GM12878 (cell line): ENCODE results near the gene IFT122. TPM values are rescaled to one million over a fixed set of nuclear protein-coding genes. Genes with fewer than 3 reads are reported as not detected.

Experiments used
- ATAC-seq: fragments of 200-7000 bp; cut with Tn5 transposase; 3 replicates; pipeline ENCODE4 v1.9.1; 2020; ENCODE audit warnings: mild to moderate bottlenecking, moderate library complexity
- BruUV-seq: library from RNA; stranded (reverse); fragments of 400-500 nt; replicated peaks from 2 replicates; lab custom pipeline; 2021; lab: Mats Ljungman, UMichigan
- CTCF ChIA-PET: fragments of 300-600 bp; sonication (Branson Sonifier 250); formaldehyde crosslinking; extraction: SDS; loops from one replicate; lab custom pipeline; 2021; ENCODE audit warnings: inconsistent platforms; lab: Yijun Ruan, JAX
- POLR2A ChIA-PET: fragments of 350-600 bp; formaldehyde crosslinking; extraction: SDS; loops from one replicate; lab custom pipeline; 2021; ENCODE audit warnings: inconsistent platforms; lab: Charles Lee
- RAD21 ChIA-PET: fragments of 300-600 bp; sonication (Branson Sonifier 250); formaldehyde crosslinking; loops from one replicate; lab custom pipeline; 2023; ENCODE audit warnings: antibody characterized with exemption; ENCODE audit not compliant: unreplicated experiment; lab: Charles Lee
- SMC1A ChIA-PET: fragments of 300-600 bp; sonication (Branson Sonifier 250); formaldehyde crosslinking; loops from one replicate; lab custom pipeline; 2023; ENCODE audit not compliant: unreplicated experiment, uncharacterized antibody; lab: Charles Lee
- DNase-seq: peaks from one replicate; pipeline ENCODE4 v3.0.0-alpha.2; 2011; ENCODE audit warnings: low read depth, low spot score
- FAIRE-seq: peaks from 3 replicates; lab custom pipeline; 2011; peaks lifted over from hg19 to GRCh38; lab: Jason Lieb, UNC
- H2AFZ ChIP-seq: 2 replicates; pipeline ENCODE4 v1.6.0; 2011; ENCODE audit warnings: low read depth, low read length, control low read depth; ENCODE audit not compliant: control insufficient read depth
- H3K27ac ChIP-seq: 2 replicates; pipeline ENCODE4 v1.5.1; 2011; ENCODE audit warnings: control low read depth; ENCODE audit not compliant: control insufficient read depth, insufficient read depth
- H3K27me3 ChIP-seq, 2 experiments: replicated peaks in 1 of 2; 2 replicates each; pipeline versions ENCODE4 v1.6.0 to v1.6.1; 2011; ENCODE audit warnings: low read length in 1 of 2; ENCODE audit not compliant: control insufficient read depth in 2 of 2, insufficient read depth in 2 of 2
- H3K36me3 ChIP-seq, 2 experiments: 2 replicates each; pipeline ENCODE4 v1.5.1; 2011; ENCODE audit warnings: low read length in 1 of 2; ENCODE audit not compliant: control insufficient read depth in 2 of 2, insufficient read depth in 2 of 2
- H3K4me1 ChIP-seq: 2 replicates; pipeline ENCODE4 v1.6.1; 2011; ENCODE audit warnings: mild to moderate bottlenecking, low read length, moderate library complexity, mixed read lengths; ENCODE audit not compliant: control insufficient read depth, insufficient read depth
- H3K4me2 ChIP-seq: 2 replicates; pipeline ENCODE4 v1.6.0; 2011; ENCODE audit warnings: control low read depth; ENCODE audit not compliant: control insufficient read depth, insufficient read depth
- H3K4me3 ChIP-seq: fragments of 200-600 bp; sonication (generic); 2 replicates; pipeline ENCODE4 v1.5.1; 2016
- H3K79me2 ChIP-seq: 2 replicates; pipeline ENCODE4 v1.6.0; 2011; ENCODE audit warnings: low read length; ENCODE audit not compliant: control insufficient read depth, insufficient read depth
- H3K9ac ChIP-seq: 2 replicates; pipeline ENCODE4 v1.8.0; 2011; ENCODE audit warnings: low read length, control low read depth, mixed read lengths; ENCODE audit not compliant: control insufficient read depth, insufficient read depth
- H3K9me3 ChIP-seq: replicated peaks from 3 replicates; pipeline ENCODE4 v1.5.1; 2011; ENCODE audit warnings: mild to moderate bottlenecking, low read length; ENCODE audit not compliant: control insufficient read depth, insufficient read depth
- H4K20me1 ChIP-seq: 2 replicates; pipeline ENCODE4 v1.6.0; 2011; ENCODE audit not compliant: control insufficient read depth, insufficient read depth
- ATF3 ChIP-seq: IDR thresholded peaks from 2 replicates; pipeline ENCODE4 v1.6.1; 2011; ENCODE audit warnings: low read depth, mild to moderate bottlenecking, low read length, moderate library complexity, borderline replicate concordance; ENCODE audit errors: extremely low read depth
- CBX3 ChIP-seq: fragments of 200-600 bp; sonication (generic); IDR thresholded peaks from 2 replicates; pipeline ENCODE4 v1.6.1; 2016; ENCODE audit warnings: low read depth, borderline replicate concordance
- GATAD2B ChIP-seq: fragments of 450-650 bp; conservative IDR thresholded peaks from 2 replicates; pipeline ENCODE4 v1.6.1; 2017; ENCODE audit warnings: low read depth, mild to moderate bottlenecking, moderate library complexity
- HCFC1 ChIP-seq: fragments of 150-350 bp; IDR thresholded peaks from 2 replicates; pipeline ENCODE4 v1.6.1; 2014; ENCODE audit warnings: low read length
- HDAC6 ChIP-seq: fragments of 200-600 bp; sonication (generic); IDR thresholded peaks from one replicate; pipeline ENCODE4 v1.8.0; 2017; ENCODE audit warnings: antibody characterized with exemption; ENCODE audit not compliant: unreplicated experiment
- IKZF2 ChIP-seq, 2 experiments: fragments of 450-650 bp; IDR thresholded peaks; 2 replicates each; pipeline ENCODE4 v1.6.1; 2017; ENCODE audit warnings: mild to moderate bottlenecking in 2 of 2, moderate library complexity in 2 of 2
- JUNB ChIP-seq: IDR thresholded peaks from 2 replicates; pipeline ENCODE4 v1.6.1; 2016; ENCODE audit warnings: antibody characterized with exemption, mild to moderate bottlenecking
- KDM1A ChIP-seq: fragments of 200-600 bp; sonication (generic); IDR thresholded peaks from 2 replicates; pipeline ENCODE4 v1.6.1; 2016; ENCODE audit warnings: borderline replicate concordance
- NFIC ChIP-seq: IDR thresholded peaks from 2 replicates; pipeline ENCODE4 v1.6.1; 2012; ENCODE audit warnings: low read depth, mild to moderate bottlenecking, inconsistent platforms, low read length, moderate library complexity
- NFYA ChIP-seq: IDR thresholded peaks from 2 replicates; pipeline ENCODE4 v1.6.1; 2011; ENCODE audit warnings: low read depth, mild to moderate bottlenecking, low read length, improper control_type of control experiment, borderline replicate concordance
- NR2C2 ChIP-seq: IDR thresholded peaks from 2 replicates; pipeline ENCODE4 v1.6.1; 2011; ENCODE audit warnings: borderline replicate concordance, low read depth; ENCODE audit not compliant: control insufficient read depth, insufficient read length
- PBX3 ChIP-seq: IDR thresholded peaks from 2 replicates; pipeline ENCODE4 v1.6.1; 2011; ENCODE audit warnings: mild to moderate bottlenecking, low read depth, low read length, moderate library complexity; ENCODE audit not compliant: insufficient replicate concordance
- RB1 ChIP-seq: fragments of 450-650 bp; formaldehyde crosslinking; IDR thresholded peaks from 2 replicates; pipeline ENCODE4 v1.6.1; 2017; ENCODE audit warnings: mild to moderate bottlenecking, borderline replicate concordance
- RBBP5 ChIP-seq: fragments of 200-600 bp; sonication (generic); conservative IDR thresholded peaks from 2 replicates; pipeline ENCODE4 v1.6.1; 2016
- RELA ChIP-seq: fragments of 450-650 bp; IDR thresholded peaks from 2 replicates; pipeline ENCODE4 v1.8.0; 2014; ENCODE audit warnings: borderline replicate concordance; ENCODE audit not compliant: partially characterized antibody
- SREBF1 ChIP-seq: IDR thresholded peaks from 2 replicates; pipeline ENCODE4 v1.6.1; 2012; ENCODE audit warnings: mild to moderate bottlenecking, low read length
- SRF ChIP-seq, 2 experiments: IDR thresholded peaks; 2 replicates each; pipeline ENCODE4 v1.6.1; 2011; ENCODE audit warnings: low read depth in 2 of 2, low read length in 2 of 2, mild to moderate bottlenecking in 1 of 2, moderate library complexity in 1 of 2
- STAT1 ChIP-seq: fragments of 450-650 bp; conservative IDR thresholded peaks from 2 replicates; pipeline ENCODE4 v1.6.1; 2014; ENCODE audit warnings: antibody characterized with exemption, mild to moderate bottlenecking
- TCF7 ChIP-seq: IDR thresholded peaks from 2 replicates; pipeline ENCODE4 v1.6.1; 2014; ENCODE audit warnings: antibody characterized with exemption, borderline replicate concordance
- ZBED1 ChIP-seq: IDR thresholded peaks from 2 replicates; pipeline ENCODE4 v1.6.1; 2016; ENCODE audit warnings: borderline replicate concordance
- ZNF622 ChIP-seq: fragments of 450-650 bp; IDR thresholded peaks from 2 replicates; pipeline ENCODE4 v1.6.1; 2017; ENCODE audit warnings: mild to moderate bottlenecking, inconsistent platforms
- WGBS: methylation state at CpG from one replicate; pipeline ENCODE4 v1.1.6; 2016; ENCODE audit warnings: low lambda C conversion rate; ENCODE audit not compliant: insufficient replicate concordance, insufficient coverage; ENCODE audit errors: missing lambda C conversion rate; 5-methylcytosine and 5-hydroxymethylcytosine counted together
- in situ Hi-C: fragments of 300-500 bp; cut with MboI; formaldehyde crosslinking; loops from 9 replicates; pipeline ENCODE4 v1.14.3; 2018; ENCODE audit warnings: mixed read lengths
- intact Hi-C: fragments of 100-400 bp; cut with micrococcal nuclease; formaldehyde crosslinking; loops from one replicate; pipeline ENCODE4 v1.14.2; 2022; ENCODE audit not compliant: unreplicated experiment
- polyA plus RNA-seq, 11 experiments: library from polyadenylated mRNA; depleted of rRNA in 4 of 11; unstranded in 6 of 11; stranded (reverse) in 5 of 11; fragments of >200 nt; fragmentation: Nextera tagmentation in 4 of 11; fragmentation: Illumina TruSeq in 1 of 11; extraction: Ambion mirVana in 4 of 11; extraction: Trizol in 1 of 11; gene quantifications; 1 replicate in 1 of 11; 2 replicates in 10 of 11; pipeline versions ENCODE4 v1.2.1 to v1.2.3, GENCODE V29; 2011 to 2016; ENCODE audit warnings: inconsistent platforms in 2 of 11, missing spikeins in 2 of 11, low read depth in 1 of 11
- total RNA-seq, 4 experiments: library from RNA; depleted of rRNA in 3 of 4; stranded (reverse); fragments of >200 nt in 3 of 4; fragmentation: Illumina TruSeq in 1 of 4; extraction: Trizol in 1 of 4; gene quantifications; 2 replicates each; pipeline versions ENCODE4 v1.2.1 to v1.2.3, GENCODE V29; 2013 to 2021
- TF ChIP-seq, protein P1 (sequence below): fragments of 450-650 bp; IDR thresholded peaks from 2 replicates; pipeline ENCODE4 v1.6.1; 2017; ENCODE audit warnings: low read depth, mild to moderate bottlenecking, moderate library complexity
- TF ChIP-seq, protein P2 (sequence below): fragments of 150-350 bp; IDR thresholded peaks from 2 replicates; pipeline ENCODE4 v1.6.1; 2014; ENCODE audit warnings: mild to moderate bottlenecking, low read depth, low read length

The IFT122 gene
- total and polyA plus RNA-seq, 10 of the 15 experiments (the other 5 are each of a cell fraction or from before 2014, with no cell fraction given): 1.8 to 19.2 (median 8.4) TPM

GRCh38 chr3:129453732-129454131 is 13.7 kb downstream of the IFT122 start (continued):
- TF ChIP-seq CBX3 (no peak), KDM1A (no peak), NFYA (no peak), IKZF2 (IDR thresholded peaks at IDR 0.05) (no peak), SREBF1 (no peak), RELA (no peak), TCF7 (no peak), RB1 (no peak), NR2C2 (no peak), ZNF622 (no peak)

DNA sequence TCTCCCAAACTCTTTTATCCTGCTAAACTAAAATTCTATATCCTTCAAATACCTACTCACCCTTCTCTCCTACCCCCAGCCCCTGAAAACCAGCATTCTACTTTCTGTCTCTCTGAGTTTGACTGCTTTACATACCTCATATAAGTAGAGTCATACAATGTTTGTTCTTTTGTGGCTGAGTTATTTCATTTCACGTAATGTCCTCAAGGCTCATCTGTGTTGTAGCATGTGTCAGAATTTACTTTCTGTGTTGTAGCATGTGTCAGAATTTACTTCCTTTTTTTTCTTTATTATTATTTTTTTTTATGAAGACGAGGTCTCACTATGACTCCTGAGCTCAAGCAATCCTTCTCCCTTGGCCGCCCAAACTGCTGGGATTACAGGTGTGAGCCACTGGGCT is 20.1 kb downstream of the IFT122 start:
- no peak overlapping the region; the same call in 1 of the 2 replicates for H3K27ac ChIP-seq
- peaks cover 12% of the 10 kb centered on the region for H3K4me1 ChIP-seq
- H3K9me3 ChIP-seq: no peaks in the 10 kb centered on the region
- RAD21 ChIA-PET: interaction anchor here (0.7 to 0.8 kb wide), 2 partner anchors 24 to 31 kb away, joined by 3 read pairs; no protein-coding TSS in a partner anchor
- in situ Hi-C loops: no loop called here
- CTCF ChIA-PET: no interaction called here
- H3K79me2 ChIP-seq: no peaks in the 10 kb centered on the region
- intact Hi-C loops: no loop called here
- H3K36me3 ChIP-seq: no peaks in the 10 kb centered on the region; a peak in 1 of 4 replicates
- H2AFZ ChIP-seq: no peak overlapping the region
- H4K20me1 ChIP-seq: no peaks in the 10 kb centered on the region
- DNase-seq (no peak), FAIRE-seq (no peak), ATAC-seq (peak; percentile 78)
- no peaks in the 10 kb centered on the region for H3K27me3 ChIP-seq
- no peak overlapping the region for H3K9ac ChIP-seq
- POLR2A ChIA-PET: no interaction called here
- SMC1A ChIA-PET: interaction anchor here (1.1 to 1.2 kb wide), 2 partner anchors 30 to 33 kb away, joined by 3 read pairs; no protein-coding TSS in a partner anchor
- 1% methylated on average over 3 of the region's 3 CpGs for WGBS
- BruUV-seq: no TSS peak
- H3K4me3 ChIP-seq: no peak overlapping the region
- H3K4me2 ChIP-seq: no peak overlapping the region
- TF ChIP-seq, protein P1, sequence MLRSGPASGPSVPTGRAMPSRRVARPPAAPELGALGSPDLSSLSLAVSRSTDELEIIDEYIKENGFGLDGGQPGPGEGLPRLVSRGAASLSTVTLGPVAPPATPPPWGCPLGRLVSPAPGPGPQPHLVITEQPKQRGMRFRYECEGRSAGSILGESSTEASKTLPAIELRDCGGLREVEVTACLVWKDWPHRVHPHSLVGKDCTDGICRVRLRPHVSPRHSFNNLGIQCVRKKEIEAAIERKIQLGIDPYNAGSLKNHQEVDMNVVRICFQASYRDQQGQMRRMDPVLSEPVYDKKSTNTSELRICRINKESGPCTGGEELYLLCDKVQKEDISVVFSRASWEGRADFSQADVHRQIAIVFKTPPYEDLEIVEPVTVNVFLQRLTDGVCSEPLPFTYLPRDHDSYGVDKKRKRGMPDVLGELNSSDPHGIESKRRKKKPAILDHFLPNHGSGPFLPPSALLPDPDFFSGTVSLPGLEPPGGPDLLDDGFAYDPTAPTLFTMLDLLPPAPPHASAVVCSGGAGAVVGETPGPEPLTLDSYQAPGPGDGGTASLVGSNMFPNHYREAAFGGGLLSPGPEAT: no peak
- TF ChIP-seq JUNB (peak; percentile 40; the same call in 1 of the 2 replicates), HCFC1 (no peak), HDAC6 (no peak), SRF (IDR thresholded peaks at IDR 0.05; ENCODE audit: low read depth in 2 of 2, low read length in 2 of 2) (no peak), RBBP5 (no peak), NFIC (peak; percentile 39; the same call in 1 of the 2 replicates), GATAD2B (no peak), ZBED1 (no peak), PBX3 (no peak), STAT1 (no peak), ATF3 (no peak)
- TF ChIP-seq, protein P2, sequence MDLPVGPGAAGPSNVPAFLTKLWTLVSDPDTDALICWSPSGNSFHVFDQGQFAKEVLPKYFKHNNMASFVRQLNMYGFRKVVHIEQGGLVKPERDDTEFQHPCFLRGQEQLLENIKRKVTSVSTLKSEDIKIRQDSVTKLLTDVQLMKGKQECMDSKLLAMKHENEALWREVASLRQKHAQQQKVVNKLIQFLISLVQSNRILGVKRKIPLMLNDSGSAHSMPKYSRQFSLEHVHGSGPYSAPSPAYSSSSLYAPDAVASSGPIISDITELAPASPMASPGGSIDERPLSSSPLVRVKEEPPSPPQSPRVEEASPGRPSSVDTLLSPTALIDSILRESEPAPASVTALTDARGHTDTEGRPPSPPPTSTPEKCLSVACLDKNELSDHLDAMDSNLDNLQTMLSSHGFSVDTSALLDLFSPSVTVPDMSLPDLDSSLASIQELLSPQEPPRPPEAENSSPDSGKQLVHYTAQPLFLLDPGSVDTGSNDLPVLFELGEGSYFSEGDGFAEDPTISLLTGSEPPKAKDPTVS: no peak
